GM12875 (cell line): Measurements from ENCODE around the gene TRIM62.

Source experiments
- H3K4me3 ChIP-seq: one replicate; pipeline ENCODE4 v1.5.1; 2011; ENCODE audit warnings: low read depth, low read length, control low read depth
- CTCF ChIP-seq: IDR thresholded peaks from 2 replicates; pipeline ENCODE4 v1.5.1; 2011; ENCODE audit warnings: low read depth, mild to moderate bottlenecking, control low read depth, inconsistent platforms, low read length, moderate library complexity, borderline replicate concordance; ENCODE audit not compliant: insufficient read depth

Gene TRIM62

DNA sequence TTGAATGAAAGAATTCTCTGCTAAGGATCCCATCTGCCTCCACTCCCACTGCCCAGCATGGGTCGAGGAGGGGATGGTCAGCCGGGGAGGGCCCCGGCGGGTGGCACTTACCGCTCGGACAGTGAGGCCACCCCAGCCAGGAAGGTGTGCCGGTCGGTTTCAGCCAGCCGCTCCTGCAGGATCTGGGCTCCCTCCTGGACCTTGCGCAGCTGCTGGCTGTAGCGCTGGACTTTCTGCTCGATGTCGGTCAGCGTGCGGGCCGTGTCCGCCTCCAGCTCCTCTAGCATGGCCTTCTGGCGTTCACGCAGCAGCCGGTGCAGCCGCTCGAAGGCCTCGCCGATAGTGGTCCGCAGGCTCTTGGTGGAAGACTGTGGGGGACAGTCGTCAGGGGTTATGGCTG lies 22.3 kb downstream of the TRIM62 start:
- TF ChIP-seq CTCF = no peak
- no peak overlapping the region for H3K4me3 ChIP-seq

GRCh38 chr1:33158366-33158765 lies 23.5 kb downstream of the TRIM62 start:
- H3K4me3 ChIP-seq = no peak overlapping the region
- no peak for TF ChIP-seq CTCF

DNA sequence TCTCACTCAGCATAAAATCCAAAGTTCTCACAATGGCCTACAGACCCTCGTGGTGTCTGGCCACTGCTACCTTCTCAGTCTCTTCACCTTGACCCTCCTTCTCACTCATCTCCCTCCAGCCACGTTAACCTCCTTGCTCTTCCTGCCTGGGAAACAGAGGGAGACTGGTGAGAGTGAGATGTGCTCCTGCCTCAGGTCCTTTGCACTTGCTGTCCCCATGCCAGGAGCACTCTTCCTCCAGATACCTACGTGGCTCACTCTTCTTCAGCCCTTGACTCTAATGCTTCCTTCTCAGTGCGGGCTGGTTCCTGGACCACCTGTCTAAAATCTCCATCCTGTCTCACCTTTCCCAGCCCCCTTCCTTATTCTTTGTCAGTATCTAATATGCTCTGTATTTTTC lies 24.7 kb downstream of the TRIM62 start:
- H3K4me3 ChIP-seq = no peak overlapping the region
- TF ChIP-seq CTCF = no peak

GRCh38 chr1:33155877-33156538 lies 25.8 kb downstream of the TRIM62 start:
- no peak for TF ChIP-seq CTCF
- H3K4me3 ChIP-seq = no peak overlapping the region

DNA sequence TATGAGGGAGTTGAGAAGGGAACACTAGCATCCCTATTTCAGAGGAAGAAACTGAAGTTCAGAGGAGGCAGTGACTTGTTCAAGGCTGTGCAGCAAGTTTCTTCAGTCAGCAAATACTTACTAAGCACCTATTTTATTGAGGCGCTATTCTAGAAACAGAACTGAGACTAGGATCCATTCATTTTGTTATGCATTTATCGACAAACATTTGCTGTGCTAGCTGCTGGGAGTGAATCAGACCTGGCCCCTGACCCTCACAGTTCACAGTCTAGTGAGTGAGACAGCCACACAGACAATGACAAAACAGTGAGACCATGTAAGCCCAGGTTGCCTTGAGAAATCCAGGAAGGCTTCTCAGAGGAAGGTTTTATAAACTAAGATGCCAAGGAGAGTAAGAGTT lies 28.2 kb downstream of the TRIM62 start:
- TF ChIP-seq CTCF = no peak
- H3K4me3 ChIP-seq = no peak overlapping the region

DNA sequence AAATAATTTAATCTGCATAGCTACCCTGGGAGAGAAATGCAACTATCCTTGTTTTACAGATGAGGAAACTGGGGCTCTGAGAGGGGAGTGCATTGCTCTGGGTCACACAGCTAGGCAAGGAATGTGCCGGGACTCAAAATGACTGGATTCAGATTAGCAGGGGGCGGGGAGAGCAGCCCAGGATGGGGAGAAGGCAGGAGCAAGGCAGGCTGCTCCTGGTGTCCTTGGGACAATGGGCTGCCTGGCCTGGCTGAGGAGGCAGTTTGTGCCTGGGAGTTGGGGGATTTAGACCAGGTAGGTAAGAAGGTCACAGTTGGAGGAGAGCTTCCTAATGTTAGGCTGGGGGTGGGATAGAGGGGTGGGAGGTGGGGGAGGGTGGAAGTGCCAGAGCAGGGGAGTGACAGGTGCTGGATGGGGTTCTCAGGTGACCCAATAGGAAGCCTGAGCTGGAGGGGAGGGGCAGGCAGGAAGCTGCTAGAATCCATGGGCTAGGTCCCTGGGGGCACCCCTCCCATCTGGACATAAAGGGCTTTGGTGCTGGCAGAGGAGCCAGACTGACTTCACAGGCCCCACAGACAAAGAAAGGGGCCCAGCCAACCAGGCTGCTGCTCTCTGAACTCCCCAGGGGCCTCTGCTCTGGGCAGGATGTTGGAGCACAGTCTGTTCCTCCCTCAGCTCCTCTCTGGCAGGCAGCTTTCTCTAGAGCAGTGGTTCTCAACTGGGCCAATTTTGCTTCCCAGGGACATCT lies 29.0 kb downstream of the TRIM62 start:
- H3K4me3 ChIP-seq = no peak overlapping the region
- no peak for TF ChIP-seq CTCF

DNA sequence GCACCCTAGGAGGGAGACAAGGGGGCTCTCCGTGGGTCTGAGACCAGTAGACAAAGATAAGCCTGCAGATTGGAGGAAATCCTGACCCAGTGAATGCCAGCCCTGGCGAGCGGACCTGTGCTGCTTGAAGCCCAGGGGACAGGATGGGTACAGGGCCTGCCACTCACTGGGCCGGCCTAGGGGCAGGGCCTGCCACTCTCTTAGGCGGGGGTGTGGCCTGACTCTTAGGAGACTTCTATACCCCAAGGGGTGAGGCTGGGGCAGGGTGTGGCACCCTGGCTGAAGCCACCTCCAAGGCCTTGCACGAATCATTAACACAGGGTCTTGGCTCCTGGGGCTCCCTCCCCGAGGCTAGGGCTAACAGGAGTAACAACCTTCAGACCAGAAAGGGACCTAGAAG lies 30.7 kb downstream of the TRIM62 start:
- no peak for TF ChIP-seq CTCF
- H3K4me3 ChIP-seq = no peak overlapping the region
